ENCODE measurements around the gene CASZ1. TPM values are rescaled to one million over a fixed set of nuclear protein-coding genes. Genes with fewer than 3 reads are reported as not detected.

CASZ1 gene
- polyA plus RNA-seq, 4 donors, result 14.1 to 24.5 (median 19.9) TPM

- DNase-seq (ENCODE audit: low read depth in 4 of 4, low spot score in 3 of 4), result no peak
These were observed 62.7 kb downstream of the CASZ1 start for GRCh38 chr1:10733474-10734366.

GRCh38 chr1:10730985-10731384, 65.5 kb downstream of the CASZ1 start:
- no peak for DNase-seq (ENCODE audit: low read depth in 4 of 4, low spot score in 3 of 4)

- peak in 1 of 4 donors; percentile 67 for DNase-seq (ENCODE audit: low read depth in 4 of 4, low spot score in 3 of 4)
These were observed 67.6 kb downstream of the CASZ1 start for GRCh38 chr1:10728595-10729410.

- no peak for DNase-seq (ENCODE audit: low read depth in 4 of 4, low spot score in 3 of 4)
These were observed 68.7 kb downstream of the CASZ1 start for GRCh38 chr1:10727751-10728232.

GRCh38 chr1:10726355-10726754, 70.1 kb downstream of the CASZ1 start:
- no peak for DNase-seq (ENCODE audit: low read depth in 4 of 4, low spot score in 3 of 4)

GRCh38 chr1:10724948-10725847, 71.2 kb downstream of the CASZ1 start:
- DNase-seq (ENCODE audit: low read depth in 4 of 4, low spot score in 3 of 4), result peak in 1 of 4 donors; percentile 50

GRCh38 chr1:10724511-10724910, 71.9 kb downstream of the CASZ1 start:
- no peak for DNase-seq (ENCODE audit: low read depth in 4 of 4, low spot score in 3 of 4)

- no peak for DNase-seq (ENCODE audit: low read depth in 4 of 4, low spot score in 3 of 4)
These were observed 72.4 kb downstream of the CASZ1 start for GRCh38 chr1:10724052-10724494.

- no peak for DNase-seq (ENCODE audit: low read depth in 4 of 4, low spot score in 3 of 4)
These were observed 73.1 kb downstream of the CASZ1 start for GRCh38 chr1:10723317-10723716.

- DNase-seq (ENCODE audit: low read depth in 4 of 4, low spot score in 3 of 4), result no peak
These were observed 73.6 kb downstream of the CASZ1 start for GRCh38 chr1:10722803-10723202.

GRCh38 chr1:10721381-10722321, 74.8 kb downstream of the CASZ1 start:
- DNase-seq (ENCODE audit: low read depth in 4 of 4, low spot score in 3 of 4), result no peak

- no peak for DNase-seq (ENCODE audit: low read depth in 4 of 4, low spot score in 3 of 4)
These were observed 75.8 kb downstream of the CASZ1 start for GRCh38 chr1:10720635-10721034.

GRCh38 chr1:10718083-10718415, 78.4 kb downstream of the CASZ1 start:
- no peak for DNase-seq (ENCODE audit: low read depth in 4 of 4, low spot score in 3 of 4)

GRCh38 chr1:10717296-10718082, 79.0 kb downstream of the CASZ1 start:
- DNase-seq (ENCODE audit: low read depth in 4 of 4, low spot score in 3 of 4), result no peak

GRCh38 chr1:10716840-10717239, 79.6 kb downstream of the CASZ1 start:
- no peak for DNase-seq (ENCODE audit: low read depth in 4 of 4, low spot score in 3 of 4)

GRCh38 chr1:10714337-10715114, 81.9 kb downstream of the CASZ1 start:
- no peak for DNase-seq (ENCODE audit: low read depth in 4 of 4, low spot score in 3 of 4)

GRCh38 chr1:10713614-10714013, 82.8 kb downstream of the CASZ1 start:
- no peak for DNase-seq (ENCODE audit: low read depth in 4 of 4, low spot score in 3 of 4)
